DOHH2 (cell line): ENCODE data around the gene TIMM21.

Experiments
- CTCF ChIP-seq: fragments of 200-600 bp; sonication (generic); IDR thresholded peaks from one replicate; pipeline ENCODE4 v1.5.1; 2014; ENCODE audit warnings: antibody characterized with exemption, mild to moderate bottlenecking, low read depth, low read length; ENCODE audit not compliant: poor library complexity, severe bottlenecking
- EZH2phosphoT487 ChIP-seq: fragments of 200-600 bp; sonication (generic); IDR thresholded peaks from 2 replicates; pipeline ENCODE4 v1.6.1; 2017; ENCODE audit warnings: borderline replicate concordance, mild to moderate bottlenecking, antibody characterized with exemption, low read length, moderate library complexity, mixed read lengths

DNA sequence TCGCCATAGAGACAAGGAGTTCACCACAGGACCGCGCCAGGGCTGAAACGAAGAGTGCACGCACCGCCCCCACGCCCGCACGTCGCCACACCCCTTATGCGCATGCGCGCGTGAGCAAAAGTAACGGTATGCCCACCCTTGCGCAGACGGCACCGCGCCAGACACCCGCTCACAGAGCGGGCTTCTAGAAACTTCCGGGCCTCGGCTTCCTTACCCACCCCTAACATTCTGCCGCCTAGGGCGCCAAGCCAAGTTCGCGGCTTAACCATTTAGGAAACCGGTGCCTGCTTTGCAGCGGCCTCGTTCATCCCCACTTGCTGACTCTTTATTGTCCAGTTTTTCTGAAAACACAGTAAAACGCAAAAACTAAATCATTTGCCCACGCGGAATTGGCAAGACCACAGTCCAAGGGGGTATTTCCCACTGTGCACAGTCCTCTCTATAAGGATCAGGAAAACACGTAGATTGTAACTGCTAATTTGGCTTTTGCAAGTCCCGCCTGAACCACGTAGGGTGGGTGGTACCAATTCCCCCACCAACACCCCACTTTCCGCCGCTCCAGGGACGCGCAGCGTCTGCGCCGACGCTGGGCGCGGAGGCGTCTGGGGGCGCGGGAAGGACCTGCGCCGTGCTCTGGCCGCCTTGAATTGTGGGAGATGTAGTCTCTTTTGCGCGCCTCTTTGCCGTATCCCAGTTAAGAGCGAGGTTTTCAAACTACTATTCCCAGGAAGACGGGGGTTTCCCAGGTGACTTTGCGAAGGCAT is at the start of gene TIMM21, which contains the start of gene FBXO15:
- no peak for TF ChIP-seq CTCF
- no peak for TF ChIP-seq EZH2phosphoT487
